ENCODE measurements around the gene ONECUT3.

The ONECUT3 gene

GRCh38 chr19:1748115-1748872, 5.0 kb upstream of the ONECUT3 start:
- Mint-ChIP-seq H3K9me3 (no peaks in the 10 kb centered on the region), H3K27ac (no peak overlapping the region), H3K4me1 (peaks cover 5% of the 10 kb centered on the region), H3K36me3 (ENCODE audit: low read depth) (no peaks in the 10 kb centered on the region), H3K27me3 (ENCODE audit: low read depth, poor library complexity) (peaks cover 97% of the 10 kb centered on the region), H3K4me3 (peak overlapping the region; percentile 58)
- DNase-seq = no peak
- TF ChIP-seq, protein P1, sequence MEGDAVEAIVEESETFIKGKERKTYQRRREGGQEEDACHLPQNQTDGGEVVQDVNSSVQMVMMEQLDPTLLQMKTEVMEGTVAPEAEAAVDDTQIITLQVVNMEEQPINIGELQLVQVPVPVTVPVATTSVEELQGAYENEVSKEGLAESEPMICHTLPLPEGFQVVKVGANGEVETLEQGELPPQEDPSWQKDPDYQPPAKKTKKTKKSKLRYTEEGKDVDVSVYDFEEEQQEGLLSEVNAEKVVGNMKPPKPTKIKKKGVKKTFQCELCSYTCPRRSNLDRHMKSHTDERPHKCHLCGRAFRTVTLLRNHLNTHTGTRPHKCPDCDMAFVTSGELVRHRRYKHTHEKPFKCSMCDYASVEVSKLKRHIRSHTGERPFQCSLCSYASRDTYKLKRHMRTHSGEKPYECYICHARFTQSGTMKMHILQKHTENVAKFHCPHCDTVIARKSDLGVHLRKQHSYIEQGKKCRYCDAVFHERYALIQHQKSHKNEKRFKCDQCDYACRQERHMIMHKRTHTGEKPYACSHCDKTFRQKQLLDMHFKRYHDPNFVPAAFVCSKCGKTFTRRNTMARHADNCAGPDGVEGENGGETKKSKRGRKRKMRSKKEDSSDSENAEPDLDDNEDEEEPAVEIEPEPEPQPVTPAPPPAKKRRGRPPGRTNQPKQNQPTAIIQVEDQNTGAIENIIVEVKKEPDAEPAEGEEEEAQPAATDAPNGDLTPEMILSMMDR (IDR thresholded peaks at IDR 0.05) = no peak

- Mint-ChIP-seq H3K36me3 (ENCODE audit: low read depth) (no peaks in the 10 kb centered on the region), H3K4me1 (peaks cover 5% of the 10 kb centered on the region), H3K9me3 (no peaks in the 10 kb centered on the region), H3K27ac (no peak overlapping the region), H3K4me3 (no peak overlapping the region), H3K27me3 (ENCODE audit: low read depth, poor library complexity) (peaks cover 90% of the 10 kb centered on the region)
- no peak for DNase-seq
- TF ChIP-seq, protein P1 (IDR thresholded peaks at IDR 0.05) = no peak
Measured at GRCh38 chr19:1748873-1749341, 4.4 kb upstream of the ONECUT3 start.

DNA sequence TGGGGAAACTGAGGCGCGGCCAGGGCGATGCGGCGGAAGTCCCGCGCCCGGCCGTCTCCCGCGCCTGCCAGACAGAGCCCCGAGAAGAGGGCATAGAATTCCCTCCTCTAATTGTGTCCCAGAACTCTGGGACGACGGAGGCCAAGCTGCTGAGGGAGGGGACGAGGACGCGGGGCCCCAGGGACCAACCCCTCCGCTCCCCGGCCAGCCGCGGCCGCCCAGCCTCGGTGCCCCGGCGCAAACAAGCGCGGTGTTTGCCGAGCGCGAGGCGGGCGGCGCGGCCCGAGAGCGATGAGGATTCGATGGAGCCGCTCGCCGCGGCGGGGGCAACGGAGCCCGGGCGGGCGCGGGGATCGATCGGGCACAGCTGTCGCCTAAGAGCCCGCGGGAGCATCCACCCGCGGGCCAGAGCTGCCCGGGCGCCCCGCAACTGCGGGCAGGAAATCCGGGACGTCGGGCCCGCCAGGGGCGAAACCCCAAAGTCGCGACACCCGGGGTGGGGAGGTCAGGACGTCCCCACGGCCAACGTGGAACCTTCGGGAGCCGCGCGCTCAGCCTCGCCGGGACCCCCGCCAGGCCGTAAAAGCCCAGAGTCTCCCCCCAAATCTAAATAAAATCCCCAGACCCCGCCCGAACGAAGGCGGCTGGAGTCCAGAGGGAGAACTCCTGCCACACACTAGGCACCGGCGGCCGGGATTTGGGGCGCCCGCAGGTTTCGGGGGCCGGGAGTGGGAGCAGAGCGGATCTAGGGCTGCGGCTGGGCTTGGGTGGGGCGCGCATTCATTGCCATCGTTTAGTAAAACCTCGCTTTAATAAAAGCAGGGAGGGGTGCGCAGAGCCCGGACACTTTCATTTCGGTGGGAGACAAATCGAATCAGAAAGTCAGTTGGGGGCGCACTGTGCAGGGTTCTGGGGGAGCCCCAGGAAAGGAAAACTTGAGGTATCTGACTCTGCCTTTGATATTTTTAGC, 3.6 kb upstream of the ONECUT3 start:
- H3K27me3 Mint-ChIP-seq (ENCODE audit: low read depth, poor library complexity) = peaks cover 87% of the 10 kb centered on the region
- H3K4me1 Mint-ChIP-seq = peaks cover 5% of the 10 kb centered on the region
- no peak for DNase-seq
- no peaks in the 10 kb centered on the region for H3K9me3 Mint-ChIP-seq
- no peak overlapping the region for H3K4me3 Mint-ChIP-seq
- TF ChIP-seq, protein P1 (IDR thresholded peaks at IDR 0.05) = no peak
- no peaks in the 10 kb centered on the region for H3K36me3 Mint-ChIP-seq (ENCODE audit: low read depth)
- no peak overlapping the region for H3K27ac Mint-ChIP-seq

- peaks cover 7% of the 10 kb centered on the region for H3K4me1 Mint-ChIP-seq
- no peak overlapping the region for H3K27ac Mint-ChIP-seq
- DNase-seq = no peak
- no peaks in the 10 kb centered on the region for H3K36me3 Mint-ChIP-seq (ENCODE audit: low read depth)
- TF ChIP-seq, protein P1 (IDR thresholded peaks at IDR 0.05) = no peak
- no peaks in the 10 kb centered on the region for H3K9me3 Mint-ChIP-seq
- peaks cover 87% of the 10 kb centered on the region for H3K27me3 Mint-ChIP-seq (ENCODE audit: low read depth, poor library complexity)
- no peak overlapping the region for H3K4me3 Mint-ChIP-seq
Measured at GRCh38 chr19:1750343-1751021, 2.8 kb upstream of the ONECUT3 start.

DNA sequence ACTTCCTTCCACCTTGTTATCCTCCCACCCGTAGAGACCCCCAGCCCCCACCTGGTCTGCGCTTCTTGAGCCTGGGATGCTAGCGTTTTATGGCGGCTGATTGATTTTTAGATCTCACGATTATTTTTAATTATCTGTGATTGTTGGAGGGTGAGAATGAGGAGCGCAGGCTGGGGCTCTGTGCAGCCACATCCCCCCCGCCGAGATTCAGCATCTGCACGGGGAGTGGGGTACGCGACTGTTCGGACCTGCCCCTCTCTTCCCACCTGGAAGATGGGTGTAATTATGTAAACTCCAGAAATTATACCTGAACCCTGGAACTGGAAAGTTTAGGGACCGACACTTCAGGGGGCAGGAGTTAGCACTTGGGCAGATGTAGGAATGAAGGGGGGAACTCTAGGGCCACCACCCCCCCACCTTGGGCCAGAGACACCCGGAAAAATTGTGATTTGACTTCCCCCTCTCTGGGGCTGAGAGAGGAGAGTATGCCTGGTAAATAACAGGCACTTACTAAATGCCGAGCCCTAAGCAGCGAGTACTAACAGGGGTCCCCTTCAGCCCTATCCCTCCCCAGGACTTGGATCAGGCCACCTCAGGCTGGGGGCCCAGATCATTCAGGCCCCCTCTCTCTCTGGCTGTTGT, 1.8 kb upstream of the ONECUT3 start:
- peaks cover 11% of the 10 kb centered on the region for H3K4me1 Mint-ChIP-seq
- DNase-seq = no peak
- H3K4me3 Mint-ChIP-seq = no peak overlapping the region
- H3K27ac Mint-ChIP-seq = no peak overlapping the region
- H3K36me3 Mint-ChIP-seq (ENCODE audit: low read depth) = no peaks in the 10 kb centered on the region
- peaks cover 88% of the 10 kb centered on the region for H3K27me3 Mint-ChIP-seq (ENCODE audit: low read depth, poor library complexity)
- TF ChIP-seq, protein P1 (IDR thresholded peaks at IDR 0.05) = no peak
- no peaks in the 10 kb centered on the region for H3K9me3 Mint-ChIP-seq

Data from nephron progenitor cell (in vitro differentiated cells).